ENCODE measurements around the gene GMPPA.

GMPPA gene

GRCh38 chr2:219555956-219556355 is 57.3 kb downstream of the GMPPA start:
- no peak for DNase-seq (ENCODE audit: low read depth in 2 of 2, low spot score in 1 of 2)

GRCh38 chr2:219556413-219556812 is 57.7 kb downstream of the GMPPA start:
- DNase-seq (ENCODE audit: low read depth in 2 of 2, low spot score in 1 of 2) = no peak

Data from stimulated activated CD8-positive, alpha-beta memory T cell treated with anti-CD3 and anti-CD28 coated beads, Interleukin-4, amount 100 ng/mL, for 1 hour (primary cell).